GM19025 (cell line): Measurements from ENCODE around the gene TAS1R2.
"Not testable (repeated sequence)": the region's sequence is repeated elsewhere in the genome, so short reads cannot be mapped to it uniquely, and the experiment has no call there.

Experiments used
- ATAC-seq: cut with Tn5 transposase; IDR thresholded peaks from one replicate; pipeline ENCODE4 v1.9.1; 2021; ENCODE audit warnings: mild to moderate bottlenecking, low read depth, moderate library complexity; ENCODE audit not compliant: unreplicated experiment

Gene TAS1R2

GRCh38 chr1:18859560-18859959, at the start of gene TAS1R2:
Gene TAS1R2, minus strand, starts transcription at chr1:18859660. Its CDS starts 0 bp downstream, at chr1:18859660.
- no peak for ATAC-seq

- ATAC-seq: no peak
Observed at GRCh38 chr1:18907917-18908845, 48.7 kb upstream of the TAS1R2 start.

DNA sequence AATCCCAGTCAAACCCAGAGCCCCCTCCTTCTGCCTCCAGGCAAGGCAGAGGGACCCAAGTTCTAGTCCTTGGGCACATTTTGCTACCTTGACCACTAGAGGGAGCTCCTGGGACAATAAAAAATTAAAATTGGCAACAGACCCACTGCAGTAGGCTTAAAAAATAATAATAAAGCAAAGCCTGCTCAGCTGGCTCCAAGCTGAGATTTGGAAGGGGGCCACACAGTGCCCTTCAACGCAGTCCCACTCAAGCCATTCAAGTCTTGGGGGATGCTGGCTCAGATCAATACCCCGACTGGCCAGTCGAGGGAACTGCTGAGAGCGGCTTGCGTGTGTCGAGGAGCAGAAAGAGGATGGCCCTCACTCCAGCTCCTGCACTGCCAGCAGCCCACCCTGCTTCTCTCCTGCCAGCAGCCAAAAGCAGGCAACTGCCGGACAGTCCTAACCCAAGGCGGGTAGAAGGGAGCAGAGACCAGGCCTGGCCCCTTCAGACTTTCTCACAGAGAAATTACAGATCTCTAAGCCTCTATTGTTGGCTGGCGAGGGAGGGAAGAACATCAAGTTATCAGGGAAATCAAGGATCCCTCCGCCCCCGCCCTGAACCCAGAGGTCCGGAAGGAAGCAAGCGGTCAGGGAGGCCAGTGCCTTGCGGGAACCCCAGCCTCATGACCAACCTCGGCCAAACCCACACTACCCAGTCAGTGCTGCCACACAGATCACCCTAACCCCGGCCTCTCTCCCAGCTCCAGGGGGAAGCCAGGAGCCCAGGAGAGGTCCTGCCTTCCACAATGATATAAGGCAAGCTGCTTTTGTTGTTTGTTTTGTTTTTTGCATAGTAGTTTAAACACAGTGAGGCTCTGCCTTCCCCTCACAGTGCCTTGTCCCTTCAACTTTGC, 47.8 kb upstream of the TAS1R2 start:
- ATAC-seq: no peak

- no peak for ATAC-seq
Observed at GRCh38 chr1:18903291-18903756, 43.9 kb upstream of the TAS1R2 start.

DNA sequence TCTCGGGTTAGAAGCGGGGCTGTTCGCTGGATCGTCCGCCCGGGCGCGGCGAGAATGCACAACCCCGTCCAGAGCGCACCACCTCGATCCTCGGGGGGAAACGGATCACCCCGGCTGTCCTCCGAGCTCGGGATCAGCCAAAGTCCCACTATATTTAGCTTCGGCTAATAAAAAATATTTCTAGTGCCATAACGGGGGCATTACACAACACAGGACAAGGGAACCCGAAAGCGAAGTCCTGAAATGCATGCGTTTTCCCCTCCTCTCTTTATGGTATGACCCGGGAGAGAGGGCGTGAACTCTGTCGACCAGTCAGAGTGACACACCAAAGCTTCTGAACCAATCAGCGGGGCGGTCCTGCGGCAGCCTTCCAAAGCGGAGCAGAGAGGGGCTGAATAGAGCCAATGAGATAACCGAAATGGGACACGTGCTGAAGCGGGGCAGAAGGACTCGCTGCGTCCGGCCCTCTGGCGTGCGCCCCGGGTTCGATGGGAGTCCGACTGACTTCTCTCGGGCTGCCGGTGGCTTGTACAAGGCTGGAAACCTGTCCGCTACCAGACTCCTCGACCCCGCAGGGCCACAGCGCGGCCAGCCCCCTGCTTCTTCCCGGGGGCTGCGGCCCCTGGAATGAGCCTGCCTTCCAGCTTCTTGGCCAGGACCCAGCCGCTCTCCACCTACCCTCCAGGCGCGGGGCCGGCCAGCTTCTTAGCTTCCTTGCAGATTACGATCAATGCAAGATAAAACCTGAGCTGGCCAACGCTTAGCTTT, 43.2 kb upstream of the TAS1R2 start, which contains the start of gene ALDH4A1:
Gene ALDH4A1 (minus strand): TSS at position 33 of the 768 bp plus-strand sequence. CDS start 32 bp downstream, at position 1.
- peak; percentile 96 for ATAC-seq

DNA sequence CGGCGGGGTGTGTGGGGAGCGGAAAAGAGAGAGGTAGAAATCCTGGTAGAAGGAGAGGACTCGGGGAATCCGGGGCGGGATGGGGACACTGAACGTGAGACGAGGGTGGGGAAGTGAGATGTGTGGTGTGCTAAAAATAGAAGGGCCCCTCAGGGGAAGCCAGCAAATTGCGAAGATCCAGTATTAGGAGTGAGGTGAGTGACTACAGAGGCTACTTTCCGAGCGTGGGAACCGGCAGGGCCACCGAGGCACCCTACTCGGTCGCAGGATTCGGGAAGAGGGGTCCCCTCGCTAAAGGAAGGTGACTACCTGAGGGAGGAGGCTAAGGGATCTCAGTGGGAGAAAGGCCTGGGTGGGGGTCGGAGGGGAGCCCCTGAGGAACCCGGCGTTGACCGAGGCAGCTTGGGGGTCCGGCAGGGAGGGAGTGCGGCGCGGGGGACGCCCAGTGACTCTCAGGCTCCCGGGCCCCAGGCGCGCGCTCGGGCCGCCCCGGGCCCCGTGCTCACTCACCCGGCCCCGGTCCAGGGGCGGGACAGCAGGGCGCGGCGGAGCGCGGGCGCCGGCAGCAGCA, 42.6 kb upstream of the TAS1R2 start:
- ATAC-seq: peak; percentile 6

- ATAC-seq: no peak
Observed at GRCh38 chr1:18901147-18901951, 41.9 kb upstream of the TAS1R2 start.

DNA sequence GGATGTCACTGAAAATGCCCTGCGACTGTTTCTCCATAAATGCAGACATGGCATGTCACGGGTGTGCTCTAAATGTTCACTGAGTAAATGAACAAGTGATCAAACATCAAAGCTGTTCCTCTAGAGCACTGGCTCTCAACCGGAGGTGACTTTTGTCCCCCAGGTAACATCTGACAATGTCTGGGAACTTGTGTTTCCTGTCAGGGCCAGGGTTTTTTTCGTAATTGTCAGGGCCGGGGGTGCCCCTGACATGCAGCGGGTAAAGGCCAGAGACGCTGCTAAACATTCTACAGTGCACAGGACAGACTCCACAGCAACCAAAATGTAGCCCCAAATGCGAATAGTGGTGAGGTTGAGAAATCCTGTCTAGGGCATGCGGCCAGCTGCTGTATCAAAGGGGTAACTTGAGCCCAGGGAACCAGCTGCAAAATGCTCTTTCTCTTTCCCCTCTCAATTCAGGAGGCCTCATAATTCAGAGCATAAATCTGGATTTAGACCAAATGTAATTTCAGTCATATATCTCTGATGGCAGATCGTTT, 40.9 kb upstream of the TAS1R2 start:
- ATAC-seq: no peak

DNA sequence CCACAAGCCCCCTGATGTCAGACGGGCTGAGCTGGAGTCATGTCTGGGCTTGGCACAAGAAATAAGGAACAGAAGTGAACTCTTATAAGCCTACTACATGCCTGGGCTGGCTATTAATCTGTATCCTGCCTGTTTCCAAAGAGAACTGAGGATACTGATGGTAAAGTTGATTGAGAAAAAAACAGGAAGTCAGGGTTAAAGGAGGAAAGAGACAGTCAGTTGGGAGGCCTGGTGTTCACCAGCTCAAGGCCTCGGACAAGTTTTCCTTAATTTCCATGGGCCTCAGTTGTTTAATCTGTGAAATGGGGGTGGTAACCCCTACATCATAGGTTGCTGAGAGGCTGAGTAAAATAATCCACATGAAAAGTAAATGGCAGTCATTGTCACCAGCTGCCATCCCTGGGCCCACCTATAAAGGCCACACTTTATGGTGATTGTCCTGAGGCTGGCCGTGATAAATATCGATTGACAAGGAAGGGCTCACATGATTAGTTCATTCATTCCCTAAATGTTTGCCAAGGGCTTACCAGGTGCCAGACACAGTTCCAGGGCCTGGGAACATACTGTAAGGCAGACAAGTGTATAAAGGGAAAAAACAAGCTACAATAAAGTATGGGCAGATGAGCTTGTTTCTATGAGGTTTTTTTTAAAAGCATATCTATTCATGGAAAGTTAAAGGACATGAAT, 40.0 kb upstream of the TAS1R2 start:
- no peak for ATAC-seq

- ATAC-seq: no peak
Observed at GRCh38 chr1:18898567-18898966, 39.1 kb upstream of the TAS1R2 start.

GRCh38 chr1:18895317-18895716, 35.9 kb upstream of the TAS1R2 start:
- no peak for ATAC-seq

GRCh38 chr1:18893120-18893519, 33.7 kb upstream of the TAS1R2 start:
- ATAC-seq: no peak

DNA sequence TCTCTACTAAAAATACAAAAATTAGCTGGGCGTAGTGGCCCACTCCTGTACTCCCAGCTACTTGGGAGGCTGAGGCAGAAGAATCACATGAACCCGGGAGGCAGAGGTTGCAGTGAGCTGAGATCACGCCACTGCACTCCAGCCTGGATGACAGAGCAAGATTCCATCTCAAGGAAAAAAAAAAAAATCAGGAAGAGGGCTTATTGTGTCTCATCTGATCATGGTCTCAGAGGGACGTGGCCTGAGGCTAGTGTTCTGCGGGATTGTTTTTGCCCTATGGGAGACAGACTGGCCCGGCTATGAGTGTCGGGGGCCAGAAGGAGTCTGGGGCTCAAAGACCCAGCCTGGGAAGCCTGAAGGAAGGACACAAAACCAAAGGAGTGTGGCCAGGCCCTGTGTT, 32.4 kb upstream of the TAS1R2 start:
- not testable (repeated sequence) for ATAC-seq

DNA sequence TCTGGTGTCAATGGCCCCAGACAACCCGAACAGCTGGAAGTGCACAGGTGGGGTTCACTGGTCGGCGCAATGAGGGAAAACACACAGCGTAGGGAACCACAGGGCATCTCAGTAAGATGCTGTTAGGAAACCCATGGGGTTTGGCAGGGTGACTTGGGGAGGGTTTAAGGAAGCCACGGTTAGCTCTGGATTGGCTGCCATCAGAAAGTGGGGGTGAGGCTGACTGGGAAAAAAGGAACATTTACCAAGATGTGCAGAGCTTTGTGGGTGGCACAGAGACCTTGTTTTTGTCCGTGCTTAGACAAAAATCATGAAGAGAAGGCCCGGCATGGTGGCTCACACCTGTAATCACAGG, 31.9 kb upstream of the TAS1R2 start:
- no peak for ATAC-seq

GRCh38 chr1:18890706-18891425, 31.4 kb upstream of the TAS1R2 start:
- no peak for ATAC-seq

- ATAC-seq: no peak
Observed at GRCh38 chr1:18886003-18886335, 26.5 kb upstream of the TAS1R2 start.

GRCh38 chr1:18885311-18886002, 26.0 kb upstream of the TAS1R2 start:
- ATAC-seq: no peak
